ENCODE results near the gene TSC22D4. TPM values are rescaled to one million over a fixed set of nuclear protein-coding genes. Genes with fewer than 3 reads are reported as not detected.

TSC22D4 gene
- total RNA-seq, 2 experiments from 2014 or later, result 34.6 to 36.5 TPM

GRCh38 chr7:100517305-100517704 lies 38.3 kb upstream of the TSC22D4 start:
- H3K9me3 Mint-ChIP-seq, result no peaks in the 10 kb centered on the region
- H3K4me3 Mint-ChIP-seq, result no peak overlapping the region
- intact Hi-C loops (cut with DNase I, micrococcal nuclease), result no loop called here

DNA sequence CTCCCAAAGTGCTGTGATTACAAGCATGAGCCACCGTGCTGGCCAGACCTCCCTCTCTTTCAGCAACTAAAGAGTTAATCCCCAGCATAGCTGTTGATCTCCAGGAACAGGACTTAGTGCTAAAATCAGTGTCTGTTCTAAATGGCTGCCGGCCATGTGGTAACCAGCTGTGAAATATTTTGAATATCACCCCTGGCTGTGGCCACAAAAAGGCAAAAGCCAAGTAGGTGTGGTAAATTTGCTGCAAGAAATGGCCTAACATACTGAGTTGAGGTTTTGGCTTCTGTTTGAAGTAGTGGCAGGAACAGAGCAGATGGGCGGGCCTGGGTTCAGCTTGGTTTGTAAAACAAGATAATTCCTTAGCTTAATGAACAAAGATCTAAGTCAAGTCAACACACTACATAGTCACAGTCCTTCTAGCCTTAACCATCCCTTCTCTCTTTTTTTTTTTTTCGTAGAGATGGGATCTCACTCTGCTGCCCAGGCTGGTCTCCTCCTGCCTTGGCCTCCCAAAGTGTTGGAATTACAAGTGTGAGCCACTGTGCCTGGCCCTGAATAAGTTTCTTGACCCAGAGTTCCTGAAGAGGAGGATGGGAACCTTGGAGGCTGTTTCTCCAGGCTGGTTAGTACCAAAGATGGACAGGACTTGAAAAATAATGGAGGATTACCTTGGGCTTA lies 37.3 kb upstream of the TSC22D4 start:
- intact Hi-C loops (cut with DNase I, micrococcal nuclease), result no loop called here
- Histone ChIP-seq H3K27ac (ENCODE audit: low read depth in 1 of 2, low read length in 2 of 2) (peak overlapping the region in 1 of 2 donors; percentile 18), H3K4me3 (ENCODE audit: low read length) (peak overlapping the region; percentile 1), H3K9me3 (ENCODE audit: control insufficient read depth in 1 of 2, insufficient read depth in 1 of 2, low read length in 2 of 2) (no peaks in the 10 kb centered on the region), H3K27me3 (ENCODE audit: control insufficient read depth in 1 of 2, insufficient read depth in 2 of 2, low read length in 2 of 2) (no peaks in the 10 kb centered on the region), H3K4me1 (ENCODE audit: insufficient read depth, low read length) (peaks cover 29% of the 10 kb centered on the region), H3K36me3 (ENCODE audit: insufficient read depth, low read length) (no peaks in the 10 kb centered on the region)
- no peak for TF ChIP-seq CTCF (IDR thresholded peaks at IDR 0.05)
- Mint-ChIP-seq H3K9me3 (no peaks in the 10 kb centered on the region), H3K4me1 (ENCODE audit: low read depth) (peaks cover 38% of the 10 kb centered on the region), H3K36me3 (ENCODE audit: low read depth) (no peaks in the 10 kb centered on the region), H3K27ac (peak overlapping the region; percentile 76), H3K4me3 (peak overlapping the region; percentile 69), H3K27me3 (no peaks in the 10 kb centered on the region)
- ChIA-PET POLR2A (interaction anchor here (0.6 to 2.1 kb wide), 12 partner anchors 9 to 96 kb away, joined by 3 to 18 read pairs (median 5); partner anchors contain the start of genes AGFG2, FBXO24, LRCH4 and MEPCE), CTCF (interaction anchor here (1.9 kb wide), 1 partner anchor 43 kb away, joined by 11 read pairs; no protein-coding TSS in a partner anchor)
- DNase-seq, result peak in 13 of 14 experiments; percentile 23 to 90 (median 48)
- peak; percentile 91 for ATAC-seq (ENCODE audit: poor library complexity)

More at GRCh38 chr7:100517305-100517704, 38.3 kb upstream of the TSC22D4 start:
- peaks cover 41% of the 10 kb centered on the region for H3K4me1 Mint-ChIP-seq (ENCODE audit: low read depth)
- H3K27ac Mint-ChIP-seq, result peak overlapping the region; percentile 42
- ATAC-seq (ENCODE audit: poor library complexity) (no peak), DNase-seq (no peak)
- H3K27me3 ChIP-seq (ENCODE audit: control insufficient read depth in 1 of 2, insufficient read depth in 2 of 2, low read length in 2 of 2), result no peaks in the 10 kb centered on the region
- H3K27me3 Mint-ChIP-seq, result no peaks in the 10 kb centered on the region
- CTCF ChIA-PET, result interaction anchor here (1.2 kb wide), 1 partner anchor 47 kb away, joined by 3 read pairs; no protein-coding TSS in a partner anchor
- H3K27ac ChIP-seq (ENCODE audit: low read depth in 1 of 2, low read length in 2 of 2), result no peak overlapping the region
- H3K36me3 Mint-ChIP-seq (ENCODE audit: low read depth), result no peaks in the 10 kb centered on the region
- H3K4me3 ChIP-seq (ENCODE audit: low read length), result no peak overlapping the region
- POLR2A ChIA-PET, result interaction anchor here (2.1 kb wide), 1 partner anchor 68 kb away, joined by 10 read pairs; the partner anchor contains the start of genes FBXO24 and LRCH4
- H3K36me3 ChIP-seq (ENCODE audit: insufficient read depth, low read length), result no peaks in the 10 kb centered on the region
- no peaks in the 10 kb centered on the region for H3K9me3 ChIP-seq (ENCODE audit: control insufficient read depth in 1 of 2, insufficient read depth in 1 of 2, low read length in 2 of 2)
- peaks cover 29% of the 10 kb centered on the region for H3K4me1 ChIP-seq (ENCODE audit: insufficient read depth, low read length)
- no peak for TF ChIP-seq CTCF (IDR thresholded peaks at IDR 0.05)

DNA sequence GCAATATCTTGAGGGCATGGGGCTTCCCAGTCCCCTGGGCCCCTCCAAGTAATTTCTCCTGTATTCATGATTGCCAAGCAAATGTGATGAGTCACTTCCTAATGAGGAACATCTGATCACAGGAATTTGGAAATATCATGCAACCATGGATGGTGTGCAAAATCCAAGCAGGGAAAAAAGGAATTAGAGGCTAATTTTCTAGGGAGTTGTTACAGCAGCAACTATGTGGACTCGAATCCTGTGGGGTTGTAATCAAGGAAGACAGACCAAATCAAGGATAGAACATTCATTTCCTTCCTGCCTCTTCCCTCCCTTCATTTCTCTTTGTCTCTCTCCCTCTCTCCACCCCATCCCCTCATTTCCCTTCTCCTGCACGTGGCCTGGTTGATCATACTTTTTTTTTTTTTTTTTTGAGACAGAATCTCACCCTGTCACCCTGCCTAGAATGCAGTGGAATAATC lies 36.1 kb upstream of the TSC22D4 start:
- POLR2A ChIA-PET, result interaction anchor here (1.1 to 2.1 kb wide), 3 partner anchors 36 to 86 kb away, joined by 3 to 10 read pairs (median 9); partner anchors contain the start of genes FBXO24, LRCH4, MEPCE and TSC22D4
- Histone ChIP-seq H3K36me3 (ENCODE audit: insufficient read depth, low read length) (no peaks in the 10 kb centered on the region), H3K27me3 (ENCODE audit: control insufficient read depth in 1 of 2, insufficient read depth in 2 of 2, low read length in 2 of 2) (no peaks in the 10 kb centered on the region), H3K9me3 (ENCODE audit: control insufficient read depth in 1 of 2, insufficient read depth in 1 of 2, low read length in 2 of 2) (no peaks in the 10 kb centered on the region), H3K4me3 (ENCODE audit: low read length) (no peak overlapping the region), H3K4me1 (ENCODE audit: insufficient read depth, low read length) (peaks cover 29% of the 10 kb centered on the region), H3K27ac (ENCODE audit: low read depth in 1 of 2, low read length in 2 of 2) (no peak overlapping the region)
- H3K4me3 Mint-ChIP-seq, result no peak overlapping the region
- intact Hi-C loops (cut with DNase I, micrococcal nuclease), result no loop called here
- no peak for DNase-seq
- no peak for ATAC-seq (ENCODE audit: poor library complexity)
- peak overlapping the region; percentile 76 for H3K27ac Mint-ChIP-seq
- H3K4me1 Mint-ChIP-seq (ENCODE audit: low read depth), result peaks cover 35% of the 10 kb centered on the region
- CTCF ChIA-PET, result interaction anchor here (1.9 kb wide), 1 partner anchor 44 kb away, joined by 11 read pairs; no protein-coding TSS in a partner anchor
- no peaks in the 10 kb centered on the region for H3K27me3 Mint-ChIP-seq
- no peaks in the 10 kb centered on the region for H3K36me3 Mint-ChIP-seq (ENCODE audit: low read depth)
- H3K9me3 Mint-ChIP-seq, result no peaks in the 10 kb centered on the region
- no peak for TF ChIP-seq CTCF (IDR thresholded peaks at IDR 0.05)

Data from CD4-positive, alpha-beta T cell (primary cell).